Activated T-cell treated with anti-CD3 and anti-CD28 coated beads, Interleukin-2, amount 50 U/mL, for 4 hours (primary cell): ENCODE data around the gene EVPL. TPM values are rescaled to one million over a fixed set of nuclear protein-coding genes. Genes with fewer than 3 reads are reported as not detected.
A peak's percentile ranks its signal among the peaks of the same experiment; 100 is the strongest.
"Not testable (repeated sequence)": the region's sequence is repeated elsewhere in the genome, so short reads cannot be mapped to it uniquely, and the experiment has no call there.

Source experiments
- ATAC-seq, 2 donors: fragments of 200-7000 bp; cut with Tn5 transposase; one replicate each; pipeline ENCODE4 v1.10.0; 2021
- DNase-seq: peaks from one replicate; pipeline ENCODE4 v3.0.0-alpha.2; 2020
- H3K27me3 Mint-ChIP-seq: one replicate; pipeline ENCODE4 v1.8.0; 2021; ENCODE audit warnings: low read depth, mixed read lengths
- H3K36me3 Mint-ChIP-seq: one replicate; pipeline ENCODE4 v1.8.0; 2022; ENCODE audit warnings: mixed read lengths; ENCODE audit not compliant: insufficient read depth
- H3K4me1 Mint-ChIP-seq: one replicate; pipeline ENCODE4 v1.8.0; 2021; ENCODE audit warnings: low read depth, mixed read lengths
- H3K4me3 Mint-ChIP-seq: one replicate; pipeline ENCODE4 v1.8.0; 2021; ENCODE audit warnings: mild to moderate bottlenecking, moderate library complexity, mixed read lengths
- H3K9me3 Mint-ChIP-seq: one replicate; pipeline ENCODE4 v1.8.0; 2021; ENCODE audit warnings: mixed read lengths
- total RNA-seq, 3 donors: library from RNA; stranded (reverse); gene quantifications; one replicate each; pipeline ENCODE4 v1.2.1, GENCODE V29; 2021

Gene EVPL
- under 1 TPM; 0.11 to 0.18 (median 0.11) TPM for total RNA-seq

DNA sequence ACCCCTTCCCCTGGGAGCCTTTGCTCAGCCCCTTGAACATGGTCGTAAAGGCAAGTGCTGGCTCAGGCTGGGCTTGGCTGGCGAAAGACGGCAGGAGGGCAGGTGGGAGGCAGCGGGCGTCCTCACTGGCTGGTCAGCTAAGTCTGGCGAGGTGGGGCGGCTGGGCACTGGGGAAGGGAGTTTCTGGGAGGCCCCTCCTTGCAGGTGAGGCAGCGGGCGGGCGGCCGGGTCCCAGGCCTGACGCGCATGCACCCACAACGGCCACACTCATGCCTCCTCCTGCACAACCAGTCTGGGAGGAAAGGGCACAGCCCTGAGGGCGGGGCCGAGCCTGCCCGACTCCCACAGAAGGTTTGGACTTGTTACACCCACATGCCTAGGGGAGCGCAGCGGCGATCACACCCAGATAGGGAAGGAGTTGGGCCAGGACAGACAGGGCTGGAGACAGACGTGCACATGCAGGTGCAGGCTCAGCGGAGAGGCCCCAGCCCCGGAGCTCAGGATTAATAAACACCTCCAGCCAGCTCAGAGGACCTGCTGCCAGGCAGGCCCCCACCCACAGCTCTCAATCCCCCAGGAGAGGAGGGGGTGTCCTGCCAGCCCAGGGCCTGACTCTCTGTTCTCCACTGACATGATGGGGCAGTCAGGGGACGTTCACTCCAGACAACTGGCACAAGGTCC, at the start of gene EVPL:
Gene EVPL, minus strand, starts transcription at position 148 of the 681 bp plus-strand sequence. Its CDS starts 108 bp downstream, at position 40.
- peaks cover 14% of the 10 kb centered on the region for H3K4me1 Mint-ChIP-seq
- H3K27me3 Mint-ChIP-seq = no peaks in the 10 kb centered on the region
- no peaks in the 10 kb centered on the region for H3K36me3 Mint-ChIP-seq
- no peak within 1 kb of the TSS for H3K4me3 Mint-ChIP-seq
- ATAC-seq = no peak
- DNase-seq = no peak
- no peaks in the 10 kb centered on the region for H3K9me3 Mint-ChIP-seq

DNA sequence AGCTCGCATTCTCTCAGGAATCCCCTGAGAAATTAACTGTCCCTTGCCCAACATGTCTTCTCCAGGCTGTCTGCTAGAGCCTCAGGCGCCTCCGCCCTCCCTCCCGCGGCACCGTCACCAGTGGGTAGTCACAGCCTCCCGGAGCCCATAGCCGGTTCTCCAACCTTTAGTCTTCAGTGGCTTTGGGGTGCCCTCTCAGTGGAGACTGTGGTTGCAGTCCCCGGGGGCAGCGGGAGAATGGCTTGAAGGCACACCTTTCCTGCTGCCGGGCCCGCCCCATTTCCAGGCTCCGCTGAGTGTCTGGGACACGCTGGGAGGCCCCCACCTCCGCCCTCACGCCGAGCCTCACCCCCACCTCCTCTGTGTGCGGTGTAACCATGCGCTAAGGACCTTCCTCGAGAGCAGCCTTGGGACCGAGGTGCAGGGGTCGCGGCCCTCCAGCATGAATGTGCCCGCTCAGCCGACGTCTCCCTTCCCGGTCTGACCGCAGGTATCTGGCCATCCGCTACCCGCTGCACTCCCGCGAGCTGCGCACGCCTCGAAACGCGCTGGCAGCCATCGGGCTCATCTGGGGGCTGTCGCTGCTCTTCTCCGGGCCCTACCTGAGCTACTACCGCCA, 49.1 kb upstream of the EVPL start:
- Mint-ChIP-seq H3K36me3 (no peaks in the 10 kb centered on the region), H3K27me3 (peaks cover 43% of the 10 kb centered on the region), H3K4me1 (peaks cover 48% of the 10 kb centered on the region), H3K9me3 (no peaks in the 10 kb centered on the region), H3K4me3 (peak overlapping the region; percentile 72)
- ATAC-seq (no peak), DNase-seq (no peak)

- peaks cover 43% of the 10 kb centered on the region for H3K27me3 Mint-ChIP-seq
- no peaks in the 10 kb centered on the region for H3K36me3 Mint-ChIP-seq
- no peaks in the 10 kb centered on the region for H3K9me3 Mint-ChIP-seq
- no peak for DNase-seq
- no peak for ATAC-seq
- peak overlapping the region; percentile 67 for H3K4me3 Mint-ChIP-seq
- H3K4me1 Mint-ChIP-seq = peaks cover 53% of the 10 kb centered on the region
These were observed 48.4 kb upstream of the EVPL start for GRCh38 chr17:76075364-76076145.

- Mint-ChIP-seq H3K4me1 (peaks cover 56% of the 10 kb centered on the region), H3K27me3 (peaks cover 43% of the 10 kb centered on the region), H3K9me3 (no peaks in the 10 kb centered on the region), H3K4me3 (peak within 1 kb of the TSS; percentile 67), H3K36me3 (no peaks in the 10 kb centered on the region)
- DNase-seq (no peak), ATAC-seq (no peak)
These were observed 47.6 kb upstream of the EVPL start, which contains the start of gene GALR2 for GRCh38 chr17:76074390-76075363. Gene GALR2, plus strand, starts transcription at chr17:76074781. Its CDS starts 103 bp downstream, at chr17:76074884.

DNA sequence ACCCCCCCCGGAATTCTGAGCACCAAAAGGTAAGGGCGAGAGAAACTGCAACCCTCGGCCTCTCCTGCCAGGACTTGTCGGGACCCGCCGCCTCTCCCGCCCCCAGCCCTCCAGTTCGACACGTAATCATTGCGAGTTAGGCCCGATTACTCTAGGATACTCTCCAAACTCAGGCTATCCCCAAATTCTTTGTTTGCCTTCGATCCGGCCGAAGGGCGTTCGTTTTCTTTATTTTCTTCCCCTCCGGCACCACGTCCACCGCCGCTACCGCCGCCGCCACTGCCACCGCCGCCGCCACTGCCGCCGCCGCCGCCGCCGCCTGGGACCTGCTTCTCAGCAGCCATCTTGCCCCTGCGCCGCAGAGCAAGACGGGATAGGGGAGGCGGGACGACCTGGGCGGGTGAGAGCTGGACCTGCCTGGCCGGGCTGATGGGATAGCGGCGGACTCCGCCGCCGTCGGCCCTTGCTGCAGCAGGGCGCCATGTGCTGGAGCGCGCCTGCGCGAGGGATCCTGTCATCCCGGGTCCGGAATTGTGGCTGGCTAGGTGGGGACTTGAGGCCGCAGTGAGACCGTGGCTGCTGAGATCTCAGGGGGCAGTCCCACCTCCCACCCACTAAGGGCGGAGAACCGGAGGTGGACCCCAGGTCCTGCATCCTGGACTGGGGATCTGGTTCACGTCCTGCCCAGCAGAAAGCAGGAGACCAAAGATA, 45.2 kb upstream of the EVPL start, which contains the start of gene SRP68:
Gene SRP68, minus strand, starts transcription at position 370 of the 711 bp plus-strand sequence. Its CDS starts 26 bp downstream, at position 344.
- DNase-seq (peak; percentile 80), ATAC-seq (peak; percentile 69 to 72)
- Mint-ChIP-seq H3K36me3 (peaks cover 2% of the 10 kb centered on the region), H3K4me1 (peaks cover 47% of the 10 kb centered on the region), H3K9me3 (no peaks in the 10 kb centered on the region), H3K27me3 (peaks cover 33% of the 10 kb centered on the region), H3K4me3 (peak within 1 kb of the TSS; percentile 99)

- ATAC-seq = peak; percentile 74 to 77
- no peaks in the 10 kb centered on the region for H3K9me3 Mint-ChIP-seq
- H3K4me3 Mint-ChIP-seq = peak overlapping the region; percentile 99
- H3K4me1 Mint-ChIP-seq = peaks cover 44% of the 10 kb centered on the region
- H3K36me3 Mint-ChIP-seq = peaks cover 7% of the 10 kb centered on the region
- H3K27me3 Mint-ChIP-seq = peaks cover 27% of the 10 kb centered on the region
- DNase-seq = no peak
These were observed 44.5 kb upstream of the EVPL start for GRCh38 chr17:76071531-76072147.

DNA sequence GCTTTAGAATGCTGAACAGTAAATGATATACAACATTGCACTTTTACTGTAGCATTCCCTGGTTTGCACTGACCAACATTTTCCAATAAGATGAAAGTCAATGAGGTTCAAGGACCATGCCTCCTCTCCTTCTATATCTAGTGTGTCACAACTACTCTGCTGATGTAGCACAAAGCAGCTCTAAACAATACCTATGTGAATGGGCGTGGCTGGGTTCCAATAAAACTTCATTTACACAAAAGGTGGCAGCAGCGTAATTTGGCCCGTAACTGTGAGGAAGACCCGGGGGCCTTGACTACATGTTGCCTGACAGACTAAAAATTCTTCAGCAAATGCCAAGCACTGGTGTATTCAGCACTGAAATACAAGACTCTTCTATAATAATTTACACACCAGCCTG, 38.7 kb upstream of the EVPL start:
- ATAC-seq = no peak
- no peak overlapping the region for H3K4me3 Mint-ChIP-seq
- H3K9me3 Mint-ChIP-seq = no peaks in the 10 kb centered on the region
- H3K4me1 Mint-ChIP-seq = peaks cover 40% of the 10 kb centered on the region
- no peaks in the 10 kb centered on the region for H3K27me3 Mint-ChIP-seq
- DNase-seq = no peak
- H3K36me3 Mint-ChIP-seq = peaks cover 43% of the 10 kb centered on the region

DNA sequence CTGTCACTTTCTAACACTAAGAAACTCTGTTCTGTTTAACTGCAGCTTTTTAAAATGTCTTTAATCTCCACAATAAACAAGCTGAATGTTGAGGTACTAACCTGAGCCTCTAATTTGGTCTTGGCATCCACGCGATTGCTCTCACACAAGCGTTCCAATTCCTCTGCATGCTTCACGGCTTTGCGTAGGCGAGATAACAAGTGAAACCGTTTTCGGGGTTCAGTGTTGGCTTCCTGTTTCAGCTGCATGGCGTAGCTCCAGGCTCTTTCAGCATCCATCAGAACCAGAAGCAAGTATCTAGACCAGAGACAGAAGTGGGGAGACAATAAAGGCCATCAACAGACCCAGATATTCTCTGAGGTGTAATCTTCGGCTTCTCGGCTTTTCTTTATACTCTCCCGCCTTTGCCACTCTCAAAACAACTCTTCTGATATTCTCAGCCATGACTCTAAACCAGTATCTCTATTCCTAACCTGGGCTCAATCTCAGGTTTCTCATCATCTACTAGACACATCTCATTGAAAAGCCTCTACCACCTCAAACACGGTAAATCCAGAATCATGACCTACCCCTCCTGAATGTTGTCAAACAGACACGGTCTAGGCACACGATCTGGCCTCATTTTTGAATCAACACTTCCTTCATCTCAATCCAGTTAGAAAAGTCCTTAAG, 36.9 kb upstream of the EVPL start:
- H3K9me3 Mint-ChIP-seq = no peaks in the 10 kb centered on the region
- H3K27me3 Mint-ChIP-seq = no peaks in the 10 kb centered on the region
- peak overlapping the region; percentile 43 for H3K4me3 Mint-ChIP-seq
- ATAC-seq (peak; percentile 88 to 89), DNase-seq (peak; percentile 33)
- H3K4me1 Mint-ChIP-seq = peaks cover 31% of the 10 kb centered on the region
- peaks cover 51% of the 10 kb centered on the region for H3K36me3 Mint-ChIP-seq

DNA sequence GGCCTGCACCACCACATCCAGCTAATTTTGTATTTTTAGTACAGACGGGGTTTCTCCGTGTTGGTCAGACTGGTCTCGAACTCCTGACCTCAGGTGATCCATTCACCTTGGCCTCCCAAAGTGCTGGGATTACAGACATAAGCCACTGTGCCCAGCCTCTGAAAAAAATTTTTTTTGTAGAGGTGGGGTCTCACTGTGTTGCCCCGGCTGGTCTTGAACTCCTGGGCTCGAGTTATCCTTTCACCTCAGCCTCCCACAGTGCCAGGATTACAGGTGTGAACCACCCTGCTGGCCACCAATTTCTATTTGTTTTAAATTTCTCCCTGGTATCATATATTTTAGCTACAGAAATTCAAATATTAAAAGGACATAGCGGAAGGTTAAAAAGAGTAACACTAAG, 31.2 kb upstream of the EVPL start:
- Mint-ChIP-seq H3K36me3 (peaks cover 51% of the 10 kb centered on the region), H3K4me1 (peaks cover 15% of the 10 kb centered on the region)
- H3K9me3 Mint-ChIP-seq, H3K4me3 Mint-ChIP-seq, ATAC-seq, DNase-seq, H3K27me3 Mint-ChIP-seq: not testable (repeated sequence)

DNA sequence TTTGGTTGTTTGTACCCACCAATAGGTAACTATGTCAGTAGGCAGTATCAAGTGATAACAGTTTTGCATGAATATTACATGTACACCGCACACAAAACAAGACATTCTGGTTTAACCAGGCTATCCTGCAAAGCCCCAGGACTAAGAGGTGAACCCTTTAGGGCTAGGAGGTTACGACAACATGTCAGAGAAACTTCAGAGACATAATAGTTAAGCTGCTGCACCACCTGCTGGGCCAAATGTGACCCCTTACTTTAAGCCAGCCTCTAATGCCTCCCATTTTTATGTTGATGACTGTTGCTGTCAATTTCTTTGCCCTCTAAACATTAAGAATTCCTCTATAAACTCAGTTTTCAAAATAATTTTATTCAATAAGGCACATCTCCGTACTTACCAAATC, 29.8 kb upstream of the EVPL start:
- Mint-ChIP-seq H3K4me3 (no peak overlapping the region), H3K36me3 (peaks cover 47% of the 10 kb centered on the region), H3K9me3 (no peaks in the 10 kb centered on the region), H3K27me3 (no peaks in the 10 kb centered on the region), H3K4me1 (peaks cover 10% of the 10 kb centered on the region)
- DNase-seq (no peak), ATAC-seq (no peak)

GRCh38 chr17:76054112-76054476, 27.0 kb upstream of the EVPL start:
- no peaks in the 10 kb centered on the region for H3K9me3 Mint-ChIP-seq
- DNase-seq (no peak), ATAC-seq (no peak)
- peaks cover 49% of the 10 kb centered on the region for H3K36me3 Mint-ChIP-seq
- H3K4me3 Mint-ChIP-seq = no peak overlapping the region
- peaks cover 20% of the 10 kb centered on the region for H3K4me1 Mint-ChIP-seq
- no peaks in the 10 kb centered on the region for H3K27me3 Mint-ChIP-seq

GRCh38 chr17:76053246-76054111, 26.4 kb upstream of the EVPL start:
- Mint-ChIP-seq H3K4me3 (no peak overlapping the region), H3K27me3 (no peaks in the 10 kb centered on the region), H3K9me3 (no peaks in the 10 kb centered on the region), H3K36me3 (peaks cover 50% of the 10 kb centered on the region), H3K4me1 (peaks cover 25% of the 10 kb centered on the region)
- DNase-seq (no peak), ATAC-seq (peak in 1 of 2 donors; percentile 78)
